Right lobe of liver (tissue), 6 donors: Measurements from ENCODE around the gene C4orf50. TPM values are rescaled to one million over a fixed set of nuclear protein-coding genes. Genes with fewer than 3 reads are reported as not detected.
A peak's percentile ranks its signal among the peaks of the same experiment; 100 is the strongest.

Experiments used
- ATAC-seq, 4 donors: fragments of 200-7000 bp; cut with Tn5 transposase; one replicate each; pipeline ENCODE4 v1.9.1; 2020; ENCODE audit warnings: mild to moderate bottlenecking in 4 of 4, moderate library complexity in 4 of 4
- DNase-seq, 3 donors: peaks; one replicate each; pipeline ENCODE4 v3.0.0-alpha.2; 2020
- H3K27ac ChIP-seq, 3 donors: fragments of 200-600 bp; one replicate each; pipeline ENCODE4 v1.8.0; 2022
- H3K27me3 ChIP-seq, 2 donors: fragments of 200-600 bp; one replicate each; pipeline ENCODE4 v1.8.0; 2022
- H3K36me3 ChIP-seq, 4 donors: fragments of 200-600 bp; sonication (generic) in 1 of 4; one replicate each; pipeline versions ENCODE4 v1.5.1 to v1.8.0; 2017 to 2022; ENCODE audit warnings: control low read depth in 1 of 4
- H3K4me1 ChIP-seq, 4 donors: fragments of 200-600 bp; sonication (generic) in 1 of 4; one replicate each; pipeline versions ENCODE4 v1.5.1 to v1.8.0; 2017 to 2022; ENCODE audit warnings: control low read depth in 1 of 4
- H3K4me3 ChIP-seq, 3 donors: fragments of 200-600 bp; one replicate each; pipeline ENCODE4 v1.8.0; 2022
- H3K9me3 ChIP-seq, 4 donors: fragments of 200-600 bp; sonication (generic) in 1 of 4; one replicate each; pipeline versions ENCODE4 v1.5.1 to v1.8.0; 2017 to 2022; ENCODE audit warnings: control low read depth in 1 of 4
- POLR2A ChIP-seq: fragments of 450-650 bp; IDR thresholded peaks from one replicate; pipeline ENCODE4 v1.6.1; 2017; ENCODE audit warnings: antibody characterized with exemption, mild to moderate bottlenecking
- WGBS: methylation state at CpG from one replicate; pipeline ENCODE4 v1.1.6; 2018; ENCODE audit warnings: low coverage, low lambda C conversion rate; ENCODE audit not compliant: insufficient coverage; ENCODE audit errors: missing lambda C conversion rate; 5-methylcytosine and 5-hydroxymethylcytosine counted together
- intact Hi-C, 2 donors: fragments of 100-400 bp; cut with DNase I; formaldehyde crosslinking; loops; one replicate each; pipeline versions ENCODE4 v1.11.2 to v1.14.1; 2022
- total RNA-seq, 6 experiments: library from RNA; depleted of rRNA in 2 of 6; stranded (reverse); fragments of >200 nt in 2 of 6; fragmentation: NEBNext Ultra II Directional in 3 of 6; extraction: Animal tissue kit (Norgen Biotek cat#: 25700) in 3 of 6; gene quantifications; one replicate each; pipeline versions ENCODE4 v1.1.0 to v1.2.4, GENCODE V29; 2016 to 2023
- TF ChIP-seq, protein P1 (sequence below), 4 donors: fragments of 200-600 bp in 3 of 4; fragments of 450-650 bp in 1 of 4; IDR thresholded peaks; one replicate each; pipeline versions ENCODE4 v1.5.1 to v1.8.0; 2016 to 2022; ENCODE audit warnings: antibody characterized with exemption in 4 of 4, mild to moderate bottlenecking in 2 of 4
- donor health status: DM: no; HTN: yes; CAD: no.
- donor health status: DM: no; HTN: no; CAD: no.
- donor health status: DM: no; HTN: no; CAD: no.
- donor health status: DM: no; HTN: yes; CAD: no.
- donor health status: DM: no; HTN: yes; CAD: no.

Gene C4orf50
- total RNA-seq, 6 experiments from 2014 or later: under 0.01 to 0.06 TPM; not detected in 4

DNA sequence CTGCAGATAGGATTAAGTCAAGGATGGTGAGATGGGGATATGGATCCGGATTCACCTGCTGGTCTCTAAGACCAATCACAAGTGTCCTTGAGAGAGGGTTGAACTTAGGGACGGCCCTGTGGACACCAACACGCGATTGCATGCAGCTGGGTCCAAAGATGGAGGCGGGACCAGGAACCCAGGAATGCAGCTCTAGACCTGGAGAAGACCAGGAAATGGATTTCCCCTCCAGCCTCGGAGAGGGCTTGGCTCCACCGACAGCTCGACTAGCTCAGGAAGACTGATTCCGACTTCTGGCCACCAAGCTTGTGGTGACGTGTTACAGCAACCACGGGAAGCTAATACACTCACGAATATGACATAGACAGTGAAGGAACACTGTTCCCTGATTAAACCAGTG, 4.7 kb downstream of the C4orf50 start:
- Histone ChIP-seq H3K4me3 (no peak overlapping the region), H3K27me3 (no peaks in the 10 kb centered on the region), H3K36me3 (no peaks in the 10 kb centered on the region), H3K4me1 (no peaks in the 10 kb centered on the region), H3K9me3 (no peaks in the 10 kb centered on the region), H3K27ac (no peak overlapping the region)
- TF ChIP-seq, protein P1, sequence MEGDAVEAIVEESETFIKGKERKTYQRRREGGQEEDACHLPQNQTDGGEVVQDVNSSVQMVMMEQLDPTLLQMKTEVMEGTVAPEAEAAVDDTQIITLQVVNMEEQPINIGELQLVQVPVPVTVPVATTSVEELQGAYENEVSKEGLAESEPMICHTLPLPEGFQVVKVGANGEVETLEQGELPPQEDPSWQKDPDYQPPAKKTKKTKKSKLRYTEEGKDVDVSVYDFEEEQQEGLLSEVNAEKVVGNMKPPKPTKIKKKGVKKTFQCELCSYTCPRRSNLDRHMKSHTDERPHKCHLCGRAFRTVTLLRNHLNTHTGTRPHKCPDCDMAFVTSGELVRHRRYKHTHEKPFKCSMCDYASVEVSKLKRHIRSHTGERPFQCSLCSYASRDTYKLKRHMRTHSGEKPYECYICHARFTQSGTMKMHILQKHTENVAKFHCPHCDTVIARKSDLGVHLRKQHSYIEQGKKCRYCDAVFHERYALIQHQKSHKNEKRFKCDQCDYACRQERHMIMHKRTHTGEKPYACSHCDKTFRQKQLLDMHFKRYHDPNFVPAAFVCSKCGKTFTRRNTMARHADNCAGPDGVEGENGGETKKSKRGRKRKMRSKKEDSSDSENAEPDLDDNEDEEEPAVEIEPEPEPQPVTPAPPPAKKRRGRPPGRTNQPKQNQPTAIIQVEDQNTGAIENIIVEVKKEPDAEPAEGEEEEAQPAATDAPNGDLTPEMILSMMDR (IDR thresholded peaks at IDR 0.05): no peak
- no peak for TF ChIP-seq POLR2A
- no peak for ATAC-seq
- 80% methylated on average over 6 of the region's 12 CpGs for WGBS
- intact Hi-C loops: no loop called here
- peak in 1 of 3 donors; percentile 35 for DNase-seq

GRCh38 chr4:6012200-6012599, 6.0 kb downstream of the C4orf50 start:
- ATAC-seq (no peak), DNase-seq (no peak)
- H3K9me3 ChIP-seq: no peaks in the 10 kb centered on the region
- H3K4me3 ChIP-seq: no peak overlapping the region
- intact Hi-C loops: no loop called here
- H3K27ac ChIP-seq: no peak overlapping the region
- 56% methylated on average over 5 of the region's 5 CpGs for WGBS
- no peaks in the 10 kb centered on the region for H3K27me3 ChIP-seq
- H3K4me1 ChIP-seq: no peaks in the 10 kb centered on the region
- no peak for TF ChIP-seq POLR2A
- TF ChIP-seq, protein P1 (IDR thresholded peaks at IDR 0.05): no peak
- no peaks in the 10 kb centered on the region for H3K36me3 ChIP-seq

- Histone ChIP-seq H3K36me3 (no peaks in the 10 kb centered on the region), H3K9me3 (no peaks in the 10 kb centered on the region), H3K4me1 (no peaks in the 10 kb centered on the region), H3K27ac (no peak overlapping the region), H3K27me3 (no peaks in the 10 kb centered on the region), H3K4me3 (no peak overlapping the region)
- ATAC-seq: peak in 3 of 4 donors; percentile 22 to 52 (median 27)
- peak in 1 of 3 donors; percentile 37 for DNase-seq
- intact Hi-C loops: no loop called here
- 7% methylated on average over 6 of the region's 8 CpGs for WGBS
- no peak for TF ChIP-seq POLR2A
- TF ChIP-seq, protein P1 (IDR thresholded peaks at IDR 0.05): no peak
Observed at GRCh38 chr4:6011686-6012085, 6.5 kb downstream of the C4orf50 start.

GRCh38 chr4:6011271-6011671, 7.0 kb downstream of the C4orf50 start:
- H3K36me3 ChIP-seq: no peaks in the 10 kb centered on the region
- TF ChIP-seq POLR2A: no peak
- TF ChIP-seq, protein P1 (IDR thresholded peaks at IDR 0.05): no peak
- no peaks in the 10 kb centered on the region for H3K9me3 ChIP-seq
- ATAC-seq (no peak), DNase-seq (peak in 1 of 3 donors; percentile 36)
- no peak overlapping the region for H3K27ac ChIP-seq
- WGBS: 63% methylated on average over 9 of the region's 12 CpGs
- H3K4me3 ChIP-seq: no peak overlapping the region
- intact Hi-C loops: no loop called here
- H3K4me1 ChIP-seq: no peaks in the 10 kb centered on the region
- no peaks in the 10 kb centered on the region for H3K27me3 ChIP-seq

DNA sequence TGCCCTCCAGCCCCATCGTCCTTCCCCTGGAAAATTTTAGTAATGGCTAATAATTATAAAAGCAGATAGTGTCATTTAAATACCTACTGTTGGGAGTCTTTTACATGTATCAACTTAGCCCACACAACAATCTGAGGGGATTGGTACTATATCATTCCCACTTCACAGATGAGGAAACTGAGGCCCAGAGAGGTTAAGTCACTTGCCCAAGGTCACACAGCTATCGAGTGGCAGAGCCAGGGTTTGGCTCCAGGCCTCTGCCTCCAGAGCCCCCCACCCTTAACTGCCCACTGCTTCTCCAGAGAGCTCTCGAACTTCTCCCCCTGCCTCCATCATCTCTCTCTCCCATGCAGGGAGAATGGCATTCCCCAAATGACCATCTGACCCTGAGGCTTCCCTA, 7.4 kb downstream of the C4orf50 start:
- ATAC-seq: no peak
- WGBS: 45% methylated on average over 2 of the region's 3 CpGs
- no peaks in the 10 kb centered on the region for H3K27me3 ChIP-seq

More for the DNA sequence above, 7.4 kb downstream of the C4orf50 start:
- no peaks in the 10 kb centered on the region for H3K4me1 ChIP-seq
- no peak overlapping the region for H3K27ac ChIP-seq
- H3K4me3 ChIP-seq: no peak overlapping the region
- TF ChIP-seq, protein P1 (IDR thresholded peaks at IDR 0.05): no peak
- no peak for TF ChIP-seq POLR2A
- H3K9me3 ChIP-seq: no peaks in the 10 kb centered on the region
- intact Hi-C loops: no loop called here
- no peaks in the 10 kb centered on the region for H3K36me3 ChIP-seq
- no peak for DNase-seq
